Measurements from ENCODE around the gene P2RX3. TPM values are rescaled to one million over a fixed set of nuclear protein-coding genes. Genes with fewer than 3 reads are reported as not detected.

Gene P2RX3
- total and polyA plus RNA-seq, 2 experiments from 2014 or later = not detected

DNA sequence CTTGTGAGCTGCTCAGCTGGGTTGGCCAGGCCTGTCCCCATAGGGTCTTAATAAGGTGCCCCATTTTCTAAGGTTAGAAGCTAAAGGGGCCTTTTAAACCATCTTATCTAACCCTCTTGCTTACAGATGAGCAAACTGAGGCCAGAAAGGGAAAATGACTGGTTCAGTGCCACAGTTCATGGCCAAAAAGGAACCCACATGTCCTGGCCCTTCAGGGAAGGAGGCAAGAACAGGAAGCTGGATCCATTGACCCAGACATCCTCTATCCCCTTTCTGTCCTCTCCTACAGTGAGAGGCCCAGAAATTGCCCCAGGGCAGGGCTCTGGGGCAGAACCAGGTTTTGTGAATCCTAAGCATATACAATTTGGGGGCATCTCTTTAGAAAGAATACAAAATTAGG lies 32.8 kb downstream of the P2RX3 start:
- Histone ChIP-seq H3K9me3 (ENCODE audit: low read depth) (no peaks in the 10 kb centered on the region), H3K27ac (no peak overlapping the region), H2AFZ (no peak overlapping the region), H3K27me3 (no peaks in the 10 kb centered on the region), H3K4me2 (no peak overlapping the region), H3K9me2 (replicated peaks; ENCODE audit: insufficient read depth) (no peaks in the 10 kb centered on the region), H4K20me1 (ENCODE audit: insufficient read depth, poor library complexity, severe bottlenecking) (no peaks in the 10 kb centered on the region), H3K4me1 (ENCODE audit: insufficient read depth) (no peaks in the 10 kb centered on the region), H3K36me3 (replicated peaks; ENCODE audit: insufficient read depth, low read depth) (no peaks in the 10 kb centered on the region), H3K79me2 (no peaks in the 10 kb centered on the region), H3K4me3 (no peak overlapping the region)
- DNase-seq (ENCODE audit: low spot score) = no peak
- TF ChIP-seq EZH2phosphoT487 (IDR thresholded peaks at IDR 0.05; ENCODE audit: low read depth, severe bottlenecking, unreplicated experiment) (no peak), EZH2 (IDR thresholded peaks at IDR 0.05; ENCODE audit: borderline replicate concordance) (no peak), CTCF (IDR thresholded peaks at IDR 0.05; ENCODE audit: poor library complexity) (no peak)

- Histone ChIP-seq H4K20me1 (ENCODE audit: insufficient read depth, poor library complexity, severe bottlenecking) (no peaks in the 10 kb centered on the region), H3K36me3 (replicated peaks; ENCODE audit: insufficient read depth, low read depth) (no peaks in the 10 kb centered on the region), H3K9me3 (ENCODE audit: low read depth) (no peaks in the 10 kb centered on the region), H2AFZ (no peak overlapping the region), H3K4me2 (no peak overlapping the region), H3K4me3 (no peak overlapping the region), H3K27ac (no peak overlapping the region), H3K79me2 (no peaks in the 10 kb centered on the region), H3K4me1 (ENCODE audit: insufficient read depth) (no peaks in the 10 kb centered on the region), H3K9me2 (replicated peaks; ENCODE audit: insufficient read depth) (no peaks in the 10 kb centered on the region), H3K27me3 (no peaks in the 10 kb centered on the region)
- DNase-seq (ENCODE audit: low spot score) = no peak
- WGBS (ENCODE audit: low lambda C conversion rate, missing lambda C conversion rate) = 64% methylated on average over 3 of the region's 3 CpGs
- TF ChIP-seq EZH2 (IDR thresholded peaks at IDR 0.05; ENCODE audit: borderline replicate concordance) (no peak), EZH2phosphoT487 (IDR thresholded peaks at IDR 0.05; ENCODE audit: low read depth, severe bottlenecking, unreplicated experiment) (no peak), CTCF (IDR thresholded peaks at IDR 0.05; ENCODE audit: poor library complexity) (no peak)
Observed at GRCh38 chr11:57373146-57373545, 35.0 kb downstream of the P2RX3 start.

DNA sequence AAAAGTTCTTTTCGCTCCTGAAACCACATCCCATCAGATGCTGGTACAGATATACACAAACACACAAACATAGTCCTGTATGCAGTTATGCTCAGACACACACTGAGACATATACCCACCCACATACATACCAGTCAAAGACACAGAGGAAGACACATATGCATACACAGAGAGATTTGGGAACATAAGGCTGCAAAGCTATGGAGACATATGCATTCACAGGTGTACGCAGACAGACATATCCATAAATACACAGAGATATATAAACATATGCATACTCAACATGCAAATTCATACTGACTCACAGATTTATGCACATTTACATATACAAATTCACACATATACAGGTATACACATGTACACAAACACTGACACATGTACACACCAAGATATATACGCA lies 36.8 kb downstream of the P2RX3 start:
- Histone ChIP-seq H3K4me1 (ENCODE audit: insufficient read depth) (no peaks in the 10 kb centered on the region), H3K9me2 (replicated peaks; ENCODE audit: insufficient read depth) (no peaks in the 10 kb centered on the region), H3K4me3 (no peak overlapping the region), H3K79me2 (no peaks in the 10 kb centered on the region), H3K4me2 (no peak overlapping the region), H2AFZ (no peak overlapping the region), H4K20me1 (ENCODE audit: insufficient read depth, poor library complexity, severe bottlenecking) (no peaks in the 10 kb centered on the region), H3K27me3 (no peaks in the 10 kb centered on the region), H3K9me3 (ENCODE audit: low read depth) (no peaks in the 10 kb centered on the region), H3K27ac (no peak overlapping the region), H3K36me3 (replicated peaks; ENCODE audit: insufficient read depth, low read depth) (no peaks in the 10 kb centered on the region)
- DNase-seq (ENCODE audit: low spot score) = no peak
- TF ChIP-seq EZH2 (IDR thresholded peaks at IDR 0.05; ENCODE audit: borderline replicate concordance) (no peak), EZH2phosphoT487 (IDR thresholded peaks at IDR 0.05; ENCODE audit: low read depth, severe bottlenecking, unreplicated experiment) (no peak), CTCF (IDR thresholded peaks at IDR 0.05; ENCODE audit: poor library complexity) (no peak)
- 93% methylated on average over 3 of the region's 3 CpGs for WGBS (ENCODE audit: low lambda C conversion rate, missing lambda C conversion rate)

GRCh38 chr11:57375490-57375889 lies 37.3 kb downstream of the P2RX3 start:
- TF ChIP-seq EZH2phosphoT487 (IDR thresholded peaks at IDR 0.05; ENCODE audit: low read depth, severe bottlenecking, unreplicated experiment) (no peak), CTCF (IDR thresholded peaks at IDR 0.05; ENCODE audit: poor library complexity) (no peak), EZH2 (IDR thresholded peaks at IDR 0.05; ENCODE audit: borderline replicate concordance) (no peak)
- H3K79me2 ChIP-seq = no peaks in the 10 kb centered on the region
- H3K4me2 ChIP-seq = no peak overlapping the region

More at GRCh38 chr11:57375490-57375889, 37.3 kb downstream of the P2RX3 start:
- Histone ChIP-seq H2AFZ (no peak overlapping the region), H3K4me1 (ENCODE audit: insufficient read depth) (no peaks in the 10 kb centered on the region), H3K27me3 (no peaks in the 10 kb centered on the region), H4K20me1 (ENCODE audit: insufficient read depth, poor library complexity, severe bottlenecking) (no peaks in the 10 kb centered on the region), H3K36me3 (replicated peaks; ENCODE audit: insufficient read depth, low read depth) (no peaks in the 10 kb centered on the region), H3K27ac (no peak overlapping the region), H3K4me3 (no peak overlapping the region), H3K9me2 (replicated peaks; ENCODE audit: insufficient read depth) (no peaks in the 10 kb centered on the region), H3K9me3 (ENCODE audit: low read depth) (no peaks in the 10 kb centered on the region)
- no peak for DNase-seq (ENCODE audit: low spot score)
- 90% methylated on average over 2 of the region's 2 CpGs for WGBS (ENCODE audit: low lambda C conversion rate, missing lambda C conversion rate)
